Brain pericyte (primary cell): ENCODE data around the gene HNRNPH1.

Experiments
- DNase-seq: peaks from one replicate; pipeline ENCODE4 v3.0.0-alpha.2; 2012; ENCODE audit warnings: low read depth, low spot score

Gene HNRNPH1

GRCh38 chr5:179621551-179622214, 1.8 kb downstream of the HNRNPH1 start:
- no peak for DNase-seq

- no peak for DNase-seq
Observed at GRCh38 chr5:179620703-179621350, 2.6 kb downstream of the HNRNPH1 start.

- no peak for DNase-seq
Observed at GRCh38 chr5:179620293-179620692, 3.2 kb downstream of the HNRNPH1 start.

GRCh38 chr5:179619776-179620175, 3.7 kb downstream of the HNRNPH1 start:
- no peak for DNase-seq

- no peak for DNase-seq
Observed at GRCh38 chr5:179618923-179619554, 4.4 kb downstream of the HNRNPH1 start.

GRCh38 chr5:179617930-179618329, 5.5 kb downstream of the HNRNPH1 start:
- no peak for DNase-seq

- no peak for DNase-seq
Observed at GRCh38 chr5:179616002-179616594, 7.4 kb downstream of the HNRNPH1 start.

GRCh38 chr5:179615203-179615602, 8.3 kb downstream of the HNRNPH1 start:
- no peak for DNase-seq

GRCh38 chr5:179614745-179615144, 8.7 kb downstream of the HNRNPH1 start:
- no peak for DNase-seq

- no peak for DNase-seq
Observed at GRCh38 chr5:179613460-179614071, 9.9 kb downstream of the HNRNPH1 start.

- DNase-seq, result no peak
Observed at GRCh38 chr5:179612577-179613459, 10.7 kb downstream of the HNRNPH1 start.

GRCh38 chr5:179610903-179611265, 12.6 kb downstream of the HNRNPH1 start:
- no peak for DNase-seq

GRCh38 chr5:179610109-179610902, 13.2 kb downstream of the HNRNPH1 start:
- no peak for DNase-seq

GRCh38 chr5:179609834-179610108, 13.7 kb downstream of the HNRNPH1 start:
- no peak for DNase-seq

- DNase-seq, result no peak
Observed at GRCh38 chr5:179608131-179608581, 15.3 kb downstream of the HNRNPH1 start.

GRCh38 chr5:179607160-179607931, 16.1 kb downstream of the HNRNPH1 start:
- no peak for DNase-seq

GRCh38 chr5:179606910-179607159, 16.6 kb downstream of the HNRNPH1 start:
- no peak for DNase-seq

- no peak for DNase-seq
Observed at GRCh38 chr5:179606071-179606909, 17.2 kb downstream of the HNRNPH1 start.
